Neural cell (in vitro differentiated cells): ENCODE data around the gene PTTG1IP2. TPM values are rescaled to one million over a fixed set of nuclear protein-coding genes. Genes with fewer than 3 reads are reported as not detected.

Experiments
- H2AFZ ChIP-seq: fragments of 200-600, 300-800 bp; sonication (generic), shearing (Covaris generic); 2 replicates; pipeline ENCODE4 v1.6.0; 2014; ENCODE audit warnings: low read depth, mild to moderate bottlenecking, antibody characterized with exemption, low read length, moderate library complexity
- H3F3A ChIP-seq: fragments of 200-600 bp; shearing (Covaris generic); 2 replicates; pipeline ENCODE4 v1.6.1; 2016; ENCODE audit warnings: mild to moderate bottlenecking, moderate library complexity, mixed read lengths, antibody characterized with exemption, low read length; ENCODE audit not compliant: insufficient read depth, poor library complexity, severe bottlenecking
- H3K27ac ChIP-seq: fragments of 200-600, 300-800 bp; sonication (generic), shearing (Covaris generic); 2 replicates; pipeline ENCODE4 v1.5.1; 2014; ENCODE audit warnings: mild to moderate bottlenecking, low read length, moderate library complexity
- H3K27me3 ChIP-seq: fragments of 300-800, 200-600 bp; sonication (generic), shearing (Covaris generic); 2 replicates; pipeline ENCODE4 v1.6.0; 2014; ENCODE audit warnings: mild to moderate bottlenecking, low read depth, low read length, moderate library complexity; ENCODE audit not compliant: insufficient read depth
- H3K36me3 ChIP-seq: fragments of 300-800, 200-600 bp; sonication (generic), shearing (Covaris generic); 2 replicates; pipeline ENCODE4 v1.5.1; 2014; ENCODE audit warnings: mild to moderate bottlenecking, antibody characterized with exemption, low read length, moderate library complexity; ENCODE audit not compliant: insufficient read depth
- H3K4me2 ChIP-seq: fragments of 300-800, 200-600 bp; sonication (generic), shearing (Covaris generic); 2 replicates; pipeline ENCODE4 v1.6.0; 2014; ENCODE audit warnings: mild to moderate bottlenecking, low read length
- H3K4me3 ChIP-seq: fragments of 300-800, 200-600 bp; sonication (generic), shearing (Covaris generic); 2 replicates; pipeline ENCODE4 v1.5.1; 2014; ENCODE audit warnings: mild to moderate bottlenecking, low read length, moderate library complexity
- H3K79me2 ChIP-seq: fragments of 200-600 bp; shearing (Covaris generic); replicated peaks from 2 replicates; pipeline ENCODE4 v1.6.0; 2014; ENCODE audit warnings: mild to moderate bottlenecking, low read length, moderate library complexity; ENCODE audit not compliant: insufficient read depth
- H3K9ac ChIP-seq: fragments of 300-800, 200-600 bp; sonication (generic), shearing (Covaris generic); 2 replicates; pipeline ENCODE4 v1.6.1; 2016; ENCODE audit warnings: mild to moderate bottlenecking, low read length, mixed read lengths
- H3K9me2 ChIP-seq: fragments of 200-600 bp; shearing (Covaris generic); 2 replicates; pipeline ENCODE4 v1.6.1; 2016; ENCODE audit warnings: mild to moderate bottlenecking, low read length, mixed read lengths; ENCODE audit not compliant: insufficient read depth
- H3K9me3 ChIP-seq: fragments of 200-600, 300-800 bp; sonication (generic), shearing (Covaris generic); 2 replicates; pipeline ENCODE4 v1.6.1; 2016; ENCODE audit warnings: mild to moderate bottlenecking, mixed run types, low read length, moderate library complexity, mixed read lengths
- H4K20me1 ChIP-seq: fragments of 200-600 bp; shearing (Covaris generic); 2 replicates; pipeline ENCODE4 v1.6.1; 2016; ENCODE audit warnings: mild to moderate bottlenecking, mixed run types; ENCODE audit not compliant: insufficient read depth
- SMC3 ChIP-seq: fragments of 450-650 bp; conservative IDR thresholded peaks from 2 replicates; pipeline ENCODE4 v1.6.1; 2014; ENCODE audit warnings: antibody characterized with exemption, mild to moderate bottlenecking, moderate library complexity; ENCODE audit not compliant: poor library complexity
- polyA plus RNA-seq: library from polyadenylated mRNA; depleted of rRNA; stranded (reverse); fragments of >200 nt; gene quantifications from 2 replicates; pipeline ENCODE4 v1.2.3, GENCODE V29; 2014
- TF ChIP-seq, protein P1 (sequence below): fragments of 450-650 bp; IDR thresholded peaks from 2 replicates; pipeline ENCODE4 v1.5.1; 2014; ENCODE audit warnings: antibody characterized with exemption, mild to moderate bottlenecking, moderate library complexity; ENCODE audit not compliant: poor library complexity, severe bottlenecking

Gene PTTG1IP2
- polyA plus RNA-seq, 1 donor from 2014 or later, result not detected

DNA sequence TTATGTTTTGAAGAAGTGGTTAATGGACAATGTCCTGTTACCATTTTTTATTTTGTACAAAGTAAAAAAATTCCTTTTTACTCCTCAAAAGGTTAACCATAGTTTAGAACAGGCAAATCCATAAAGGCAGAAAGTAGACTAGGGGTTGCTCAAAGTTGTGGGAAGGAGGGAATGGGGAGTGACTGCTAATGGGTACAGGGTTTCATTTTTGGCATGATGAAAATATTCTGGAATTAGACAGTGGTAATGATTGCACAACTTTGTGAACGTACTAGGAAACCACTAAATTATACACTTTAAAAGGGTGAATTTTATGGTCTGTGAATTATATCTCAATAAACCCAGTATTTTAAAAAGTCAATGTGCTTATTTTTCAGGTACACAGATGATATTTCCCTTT is 91.3 kb downstream of the PTTG1IP2 start:
- no peak overlapping the region for H3K4me3 ChIP-seq
- H3K27ac ChIP-seq, result no peak overlapping the region
- H2AFZ ChIP-seq, result no peak overlapping the region
- no peaks in the 10 kb centered on the region for H3K9me2 ChIP-seq
- H3F3A ChIP-seq, result no peaks in the 10 kb centered on the region
- no peaks in the 10 kb centered on the region for H3K9me3 ChIP-seq
- no peak overlapping the region for H3K4me2 ChIP-seq
- H3K27me3 ChIP-seq, result no peaks in the 10 kb centered on the region
- H3K36me3 ChIP-seq, result no peaks in the 10 kb centered on the region
- H4K20me1 ChIP-seq, result no peaks in the 10 kb centered on the region
- TF ChIP-seq, protein P1, sequence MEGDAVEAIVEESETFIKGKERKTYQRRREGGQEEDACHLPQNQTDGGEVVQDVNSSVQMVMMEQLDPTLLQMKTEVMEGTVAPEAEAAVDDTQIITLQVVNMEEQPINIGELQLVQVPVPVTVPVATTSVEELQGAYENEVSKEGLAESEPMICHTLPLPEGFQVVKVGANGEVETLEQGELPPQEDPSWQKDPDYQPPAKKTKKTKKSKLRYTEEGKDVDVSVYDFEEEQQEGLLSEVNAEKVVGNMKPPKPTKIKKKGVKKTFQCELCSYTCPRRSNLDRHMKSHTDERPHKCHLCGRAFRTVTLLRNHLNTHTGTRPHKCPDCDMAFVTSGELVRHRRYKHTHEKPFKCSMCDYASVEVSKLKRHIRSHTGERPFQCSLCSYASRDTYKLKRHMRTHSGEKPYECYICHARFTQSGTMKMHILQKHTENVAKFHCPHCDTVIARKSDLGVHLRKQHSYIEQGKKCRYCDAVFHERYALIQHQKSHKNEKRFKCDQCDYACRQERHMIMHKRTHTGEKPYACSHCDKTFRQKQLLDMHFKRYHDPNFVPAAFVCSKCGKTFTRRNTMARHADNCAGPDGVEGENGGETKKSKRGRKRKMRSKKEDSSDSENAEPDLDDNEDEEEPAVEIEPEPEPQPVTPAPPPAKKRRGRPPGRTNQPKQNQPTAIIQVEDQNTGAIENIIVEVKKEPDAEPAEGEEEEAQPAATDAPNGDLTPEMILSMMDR, result no peak
- no peak for TF ChIP-seq SMC3
- H3K79me2 ChIP-seq, result no peaks in the 10 kb centered on the region
- H3K9ac ChIP-seq, result no peak overlapping the region

Other genes starting within 250 kb of the PTTG1IP2 start
- 5.9 and 6.2 TPM in 2 replicates for gene CFAP69, start 224.5 kb upstream of the PTTG1IP2 start, polyA plus RNA-seq
- not detected in 2 replicates for gene FAM237B, start 148.3 kb upstream of the PTTG1IP2 start, polyA plus RNA-seq
- 22.8 and 23.5 TPM in 2 replicates for gene GTPBP10, start 122.9 kb upstream of the PTTG1IP2 start, polyA plus RNA-seq
- 74.2 and 81.0 TPM in 2 replicates for gene CLDN12, start 66.2 kb upstream of the PTTG1IP2 start, polyA plus RNA-seq
- gene CDK14, start 126.7 kb downstream of the PTTG1IP2 start, polyA plus RNA-seq, result 25.1 and 29.6 TPM in 2 replicates